ENCODE data around the gene RAB13. TPM values are rescaled to one million over a fixed set of nuclear protein-coding genes. Genes with fewer than 3 reads are reported as not detected.

The RAB13 gene
- total and polyA plus RNA-seq, 2 of the 13 experiments (the other 11 are each of a cell fraction or from before 2014, with no cell fraction given), result 15.9 to 24.7 TPM

GRCh38 chr1:154019940-154020339 is 33.8 kb upstream of the RAB13 start:
- Histone ChIP-seq H3K27ac (ENCODE audit: extremely low read length, insufficient read depth, low read length) (no peak overlapping the region), H2AFZ (ENCODE audit: low read length) (no peak overlapping the region), H3K9me3 (ENCODE audit: low read length) (no peaks in the 10 kb centered on the region), H3K36me3 (replicated peaks in 1 of 2; ENCODE audit: control insufficient read depth in 1 of 2, insufficient read depth in 2 of 2, low read length in 2 of 2) (no peaks in the 10 kb centered on the region), H3K9ac (ENCODE audit: insufficient read depth, low read depth, low read length) (no peak overlapping the region), H3K4me3 (replicated peaks in 1 of 3; ENCODE audit: insufficient read depth in 1 of 3, low read depth in 2 of 3, low read length in 3 of 3) (no peak overlapping the region), H4K20me1 (ENCODE audit: insufficient read depth, low read length) (no peaks in the 10 kb centered on the region), H3K4me2 (ENCODE audit: low read depth, low read length) (no peak overlapping the region), H3K4me1 (ENCODE audit: insufficient read depth, low read length) (0 out of 2 replicates have a peak, but pooled peaks cover 8% of the 10 kb centered on the region), H3K79me2 (ENCODE audit: insufficient read depth, low read length) (no peaks in the 10 kb centered on the region), H3K27me3 (ENCODE audit: control insufficient read depth in 1 of 2, insufficient read depth in 2 of 2, low read length in 2 of 2) (no peaks in the 10 kb centered on the region)
- no TSS peak for BruUV-seq (replicated peaks)
- 44% methylated on average over 1 of the region's 1 CpG for WGBS (ENCODE audit: low lambda C conversion rate)
- ChIA-PET CTCF (ENCODE audit: low intra/inter-chr PET ratio, low total read pairs) (no interaction called here), POLR2A (interaction anchor here (1.1 kb wide), 1 partner anchor 29 kb away, joined by 3 read pairs; the partner anchor contains the start of gene RPS27)
- no peak for ATAC-seq
- intact Hi-C loops (cut with micrococcal nuclease; ENCODE audit: unreplicated experiment) (no loop called here), in situ Hi-C loops (cut with HindIII; ENCODE audit: extremely low pct_ligation_motif_present, low pct_unique_long_range_greater_than_20kb) (no loop called here)
- TF ChIP-seq ZFP36L2 (CRISPR knock-in tag; IDR thresholded peaks at IDR 0.05) (no peak), ZNF12 (CRISPR knock-in tag; IDR thresholded peaks at IDR 0.05) (no peak), ONECUT2 (CRISPR knock-in tag; IDR thresholded peaks at IDR 0.05) (no peak), NCOA2 (CRISPR knock-in tag; IDR thresholded peaks at IDR 0.05) (no peak), KAT2B (IDR thresholded peaks at IDR 0.05; ENCODE audit: borderline replicate concordance, low read depth, low read length) (no peak), MAFF (IDR thresholded peaks at IDR 0.05; ENCODE audit: low read depth, low read length) (no peak), HOXD1 (CRISPR knock-in tag; IDR thresholded peaks at IDR 0.05) (no peak), ETS1 (CRISPR knock-in tag; IDR thresholded peaks at IDR 0.05) (no peak), ZNF207 (IDR thresholded peaks at IDR 0.05; ENCODE audit: borderline replicate concordance) (no peak), ZNF550 (CRISPR knock-in tag; IDR thresholded peaks at IDR 0.05; ENCODE audit: borderline replicate concordance) (no peak), TEF (CRISPR knock-in tag; IDR thresholded peaks at IDR 0.05) (no peak), SUZ12 (IDR thresholded peaks at IDR 0.05; ENCODE audit: low read depth, low read length) (no peak), ZNF468 (CRISPR knock-in tag; IDR thresholded peaks at IDR 0.05) (no peak), ZNF251 (CRISPR knock-in tag; IDR thresholded peaks at IDR 0.05) (no peak), PTBP1 (IDR thresholded peaks at IDR 0.05; ENCODE audit: low read depth, low read length, poor library complexity, severe bottlenecking) (no peak), ZNF709 (CRISPR knock-in tag; IDR thresholded peaks at IDR 0.05) (no peak)
- TF ChIP-seq, protein P1, sequence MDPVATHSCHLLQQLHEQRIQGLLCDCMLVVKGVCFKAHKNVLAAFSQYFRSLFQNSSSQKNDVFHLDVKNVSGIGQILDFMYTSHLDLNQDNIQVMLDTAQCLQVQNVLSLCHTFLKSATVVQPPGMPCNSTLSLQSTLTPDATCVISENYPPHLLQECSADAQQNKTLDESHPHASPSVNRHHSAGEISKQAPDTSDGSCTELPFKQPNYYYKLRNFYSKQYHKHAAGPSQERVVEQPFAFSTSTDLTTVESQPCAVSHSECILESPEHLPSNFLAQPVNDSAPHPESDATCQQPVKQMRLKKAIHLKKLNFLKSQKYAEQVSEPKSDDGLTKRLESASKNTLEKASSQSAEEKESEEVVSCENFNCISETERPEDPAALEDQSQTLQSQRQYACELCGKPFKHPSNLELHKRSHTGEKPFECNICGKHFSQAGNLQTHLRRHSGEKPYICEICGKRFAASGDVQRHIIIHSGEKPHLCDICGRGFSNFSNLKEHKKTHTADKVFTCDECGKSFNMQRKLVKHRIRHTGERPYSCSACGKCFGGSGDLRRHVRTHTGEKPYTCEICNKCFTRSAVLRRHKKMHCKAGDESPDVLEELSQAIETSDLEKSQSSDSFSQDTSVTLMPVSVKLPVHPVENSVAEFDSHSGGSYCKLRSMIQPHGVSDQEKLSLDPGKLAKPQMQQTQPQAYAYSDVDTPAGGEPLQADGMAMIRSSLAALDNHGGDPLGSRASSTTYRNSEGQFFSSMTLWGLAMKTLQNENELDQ (CRISPR knock-in tag; IDR thresholded peaks at IDR 0.05; ENCODE audit: borderline replicate concordance), result no peak
- no peak for DNase-seq (ENCODE audit: low spot score)
- FAIRE-seq, result no peak
